Smooth muscle cell (in vitro differentiated cells): ENCODE measurements around the gene IL20RA. TPM values are rescaled to one million over a fixed set of nuclear protein-coding genes. Genes with fewer than 3 reads are reported as not detected.

Experiments
- DNase-seq: peaks from one replicate; lab custom pipeline; 2025; ENCODE audit not compliant: unreplicated experiment; lab: John Stamatoyannopoulos, UW
- H2AFZ ChIP-seq: fragments of 200-600 bp; sonication (generic); 2 replicates; pipeline ENCODE4 v1.6.0; 2016; ENCODE audit warnings: antibody characterized with exemption, low read depth, mild to moderate bottlenecking
- H3F3A ChIP-seq: fragments of 200-600 bp; sonication (generic); 2 replicates; pipeline ENCODE4 v1.6.0; 2017; ENCODE audit warnings: antibody characterized with exemption, low read depth
- H3K27ac ChIP-seq: fragments of 200-600 bp; sonication (generic); 2 replicates; pipeline ENCODE4 v1.5.1; 2016; ENCODE audit warnings: low read depth, mild to moderate bottlenecking
- H3K27me3 ChIP-seq: fragments of 200-600 bp; sonication (generic); 2 replicates; pipeline ENCODE4 v1.6.1; 2016; ENCODE audit warnings: low read depth, mild to moderate bottlenecking
- H3K36me3 ChIP-seq: fragments of 200-600 bp; sonication (generic); 2 replicates; pipeline ENCODE4 v1.5.1; 2016; ENCODE audit warnings: low read depth
- H3K4me1 ChIP-seq: fragments of 200-600 bp; sonication (generic); 2 replicates; pipeline ENCODE4 v1.5.1; 2016; ENCODE audit warnings: low read depth
- H3K4me2 ChIP-seq: fragments of 200-600 bp; sonication (generic); 2 replicates; pipeline ENCODE4 v1.6.0; 2016; ENCODE audit warnings: mild to moderate bottlenecking
- H3K4me3 ChIP-seq: fragments of 200-600 bp; sonication (generic); 2 replicates; pipeline ENCODE4 v1.5.1; 2016; ENCODE audit warnings: mild to moderate bottlenecking
- H3K79me2 ChIP-seq: fragments of 200-600 bp; sonication (generic); 2 replicates; pipeline ENCODE4 v1.6.0; 2016; ENCODE audit warnings: low read depth, mild to moderate bottlenecking
- H3K9ac ChIP-seq: fragments of 200-600 bp; sonication (generic); 2 replicates; pipeline ENCODE4 v1.6.0; 2016; ENCODE audit warnings: low read depth
- H3K9me3 ChIP-seq: fragments of 200-600 bp; sonication (generic); replicated peaks from 2 replicates; pipeline ENCODE4 v1.5.1; 2016; ENCODE audit warnings: low read depth
- H4K20me1 ChIP-seq: fragments of 200-600 bp; sonication (generic); 2 replicates; pipeline ENCODE4 v1.6.0; 2016; ENCODE audit warnings: low read depth
- WGBS: methylation state at CpG from one replicate; pipeline ENCODE4 v1.1.7; 2016; ENCODE audit warnings: low lambda C conversion rate; 5-methylcytosine and 5-hydroxymethylcytosine counted together
- polyA plus RNA-seq: library from polyadenylated mRNA; unstranded; fragments of >200 nt; fragmentation: Nextera tagmentation; extraction: Ambion mirVana; gene quantifications from 2 replicates; pipeline ENCODE4 v1.2.1, GENCODE V29; 2016
- total RNA-seq: library from RNA; depleted of rRNA; stranded (reverse); fragments of >200 nt; gene quantifications from 2 replicates; pipeline ENCODE4 v1.2.3, GENCODE V29; 2014
- TF ChIP-seq, protein P1 (sequence below): fragments of 200-600 bp; sonication (generic); IDR thresholded peaks from 2 replicates; pipeline ENCODE4 v1.5.1; 2017; ENCODE audit warnings: borderline replicate concordance, mild to moderate bottlenecking, antibody characterized with exemption; ENCODE audit not compliant: insufficient read depth, poor library complexity, severe bottlenecking

Gene IL20RA
- total and polyA plus RNA-seq, 2 experiments from 2014 or later, result 0.46 to 2.9 TPM

DNA sequence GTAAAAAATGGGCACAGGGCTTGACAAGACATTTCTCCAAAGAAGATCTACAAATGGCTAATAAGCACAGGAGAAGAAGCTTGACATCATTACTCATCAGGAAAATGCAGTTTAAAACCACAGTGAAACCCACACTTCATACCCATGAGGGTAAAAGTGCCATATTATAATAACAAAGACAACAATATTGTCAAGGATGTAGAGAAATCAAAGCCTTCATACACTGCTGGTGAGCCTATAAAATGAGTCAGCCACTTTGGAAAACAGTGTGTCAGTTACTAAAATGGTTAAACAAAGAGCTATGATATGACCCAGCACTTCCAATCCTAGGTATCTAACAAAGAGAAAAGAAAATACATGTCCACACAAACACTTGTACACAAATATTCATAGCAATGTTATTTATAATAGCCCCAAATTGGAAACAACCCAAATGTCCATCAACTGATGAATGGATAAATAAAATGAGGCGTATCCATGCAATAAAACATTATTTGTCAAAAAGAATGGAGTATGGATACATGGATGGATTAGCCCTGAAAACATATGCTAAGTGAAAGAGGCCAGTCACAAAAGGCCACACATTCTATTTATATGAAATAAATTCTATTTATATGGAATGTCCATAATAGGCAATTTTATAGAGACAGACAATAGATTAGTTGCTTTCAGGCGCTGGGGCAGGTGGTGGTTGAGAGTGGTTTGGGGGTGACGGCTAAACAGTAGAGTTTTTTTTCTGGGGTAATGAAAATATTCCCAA is 11.5 kb upstream of the IL20RA start:
- H4K20me1 ChIP-seq, result no peaks in the 10 kb centered on the region
- H3K4me2 ChIP-seq, result no peak overlapping the region
- H3K27ac ChIP-seq, result no peak overlapping the region
- H3K9me3 ChIP-seq, result no peaks in the 10 kb centered on the region
- no peaks in the 10 kb centered on the region for H3K4me1 ChIP-seq
- WGBS, result 90% methylated on average over 3 of the region's 3 CpGs
- no peak for DNase-seq
- H3F3A ChIP-seq, result no peaks in the 10 kb centered on the region
- TF ChIP-seq, protein P1, sequence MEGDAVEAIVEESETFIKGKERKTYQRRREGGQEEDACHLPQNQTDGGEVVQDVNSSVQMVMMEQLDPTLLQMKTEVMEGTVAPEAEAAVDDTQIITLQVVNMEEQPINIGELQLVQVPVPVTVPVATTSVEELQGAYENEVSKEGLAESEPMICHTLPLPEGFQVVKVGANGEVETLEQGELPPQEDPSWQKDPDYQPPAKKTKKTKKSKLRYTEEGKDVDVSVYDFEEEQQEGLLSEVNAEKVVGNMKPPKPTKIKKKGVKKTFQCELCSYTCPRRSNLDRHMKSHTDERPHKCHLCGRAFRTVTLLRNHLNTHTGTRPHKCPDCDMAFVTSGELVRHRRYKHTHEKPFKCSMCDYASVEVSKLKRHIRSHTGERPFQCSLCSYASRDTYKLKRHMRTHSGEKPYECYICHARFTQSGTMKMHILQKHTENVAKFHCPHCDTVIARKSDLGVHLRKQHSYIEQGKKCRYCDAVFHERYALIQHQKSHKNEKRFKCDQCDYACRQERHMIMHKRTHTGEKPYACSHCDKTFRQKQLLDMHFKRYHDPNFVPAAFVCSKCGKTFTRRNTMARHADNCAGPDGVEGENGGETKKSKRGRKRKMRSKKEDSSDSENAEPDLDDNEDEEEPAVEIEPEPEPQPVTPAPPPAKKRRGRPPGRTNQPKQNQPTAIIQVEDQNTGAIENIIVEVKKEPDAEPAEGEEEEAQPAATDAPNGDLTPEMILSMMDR, result no peak
- H3K79me2 ChIP-seq, result no peaks in the 10 kb centered on the region
- H3K36me3 ChIP-seq, result no peaks in the 10 kb centered on the region
- H2AFZ ChIP-seq, result no peak overlapping the region
- no peak overlapping the region for H3K9ac ChIP-seq
- H3K4me3 ChIP-seq, result no peak overlapping the region
- H3K27me3 ChIP-seq, result no peaks in the 10 kb centered on the region

DNA sequence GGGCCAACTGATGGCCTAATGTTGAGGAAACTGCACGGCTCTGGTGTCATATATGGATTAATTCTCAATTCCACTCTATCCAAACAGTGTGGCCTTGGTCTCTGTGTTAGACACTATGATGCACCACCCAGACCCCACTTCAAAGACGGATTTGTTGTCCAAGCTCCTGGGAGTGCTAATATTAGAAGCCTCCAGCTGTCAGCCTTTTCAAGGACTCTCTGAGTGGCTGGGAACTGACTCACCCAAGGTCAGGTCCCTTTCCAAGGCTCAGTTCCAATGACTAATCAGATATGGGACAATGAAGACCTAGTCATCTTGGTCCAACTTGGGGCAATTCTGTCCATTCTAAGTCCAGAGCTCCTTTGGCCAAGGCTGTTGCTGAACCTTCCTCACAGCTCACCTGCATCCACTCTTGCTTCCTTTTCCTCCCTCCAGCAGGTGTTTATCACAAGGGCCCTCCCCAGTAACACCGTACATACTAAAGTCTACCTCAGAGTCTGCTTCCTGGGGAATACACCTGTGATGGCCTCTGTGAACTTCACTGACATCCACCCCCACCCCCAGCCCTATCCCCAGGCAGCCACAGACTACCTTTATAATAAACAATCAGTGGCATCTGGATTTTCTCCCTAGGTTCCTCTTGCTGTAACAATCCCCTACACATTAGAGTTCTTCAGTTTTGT is 7.2 kb upstream of the IL20RA start:
- H3K27ac ChIP-seq, result no peak overlapping the region
- TF ChIP-seq, protein P1, result no peak
- H3F3A ChIP-seq, result no peaks in the 10 kb centered on the region
- H3K4me1 ChIP-seq, result no peaks in the 10 kb centered on the region
- H3K36me3 ChIP-seq, result no peaks in the 10 kb centered on the region
- H2AFZ ChIP-seq, result no peak overlapping the region
- no peak overlapping the region for H3K4me3 ChIP-seq
- WGBS, result 72% methylated on average over 3 of the region's 3 CpGs
- H3K9me3 ChIP-seq, result no peaks in the 10 kb centered on the region
- peaks cover 32% of the 10 kb centered on the region for H3K27me3 ChIP-seq
- no peak for DNase-seq
- H4K20me1 ChIP-seq, result no peaks in the 10 kb centered on the region
- no peak overlapping the region for H3K4me2 ChIP-seq
- H3K9ac ChIP-seq, result no peak overlapping the region
- no peaks in the 10 kb centered on the region for H3K79me2 ChIP-seq

DNA sequence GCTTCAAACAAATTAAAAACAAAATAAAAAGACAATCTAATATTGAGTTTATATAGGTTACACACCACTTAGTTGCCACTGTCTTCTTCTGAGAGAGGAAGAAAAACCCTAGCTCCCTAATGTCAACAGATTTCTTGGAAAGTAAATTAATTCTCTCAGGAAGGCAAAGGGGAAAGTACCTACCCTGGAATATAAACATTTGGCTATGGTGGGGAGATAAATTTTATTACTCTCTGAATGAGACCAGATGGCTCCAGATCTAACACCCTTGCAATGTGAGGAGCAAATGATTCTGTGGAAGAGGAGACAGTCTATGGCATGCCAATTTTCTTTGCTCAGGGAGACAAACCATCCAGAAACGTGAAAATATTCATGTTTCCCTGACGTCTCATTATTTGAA is 4.3 kb upstream of the IL20RA start:
- Histone ChIP-seq H2AFZ (no peak overlapping the region), H3F3A (no peaks in the 10 kb centered on the region), H3K4me3 (no peak overlapping the region), H3K27ac (no peak overlapping the region), H3K9me3 (no peaks in the 10 kb centered on the region), H3K79me2 (no peaks in the 10 kb centered on the region), H3K36me3 (no peaks in the 10 kb centered on the region), H3K4me1 (no peaks in the 10 kb centered on the region), H3K9ac (no peak overlapping the region), H4K20me1 (no peaks in the 10 kb centered on the region), H3K27me3 (peaks cover 48% of the 10 kb centered on the region), H3K4me2 (no peak overlapping the region)
- TF ChIP-seq, protein P1, result no peak
- no peak for DNase-seq
- 73% methylated on average over 2 of the region's 2 CpGs for WGBS
